NT2/D1 (cell line): Measurements from ENCODE around the gene PKHD1.

Experiments
- SUZ12 ChIP-seq: IDR thresholded peaks from 2 replicates; pipeline ENCODE4 v1.6.1; 2011; ENCODE audit not compliant: insufficient read length, insufficient read depth; ENCODE audit errors: extremely low read depth
- YY1 ChIP-seq: IDR thresholded peaks from 2 replicates; pipeline ENCODE4 v1.6.1; 2011; ENCODE audit not compliant: insufficient read length, insufficient read depth

- TF ChIP-seq YY1 (no peak), SUZ12 (no peak)
Measured at GRCh38 chr6:51706086-51706485, 381.3 kb downstream of the PKHD1 start.
